K562 (cell line): ENCODE results near the gene GRIPAP1. TPM values are rescaled to one million over a fixed set of nuclear protein-coding genes. Genes with fewer than 3 reads are reported as not detected.

Experiments used
- CBX5 ChIP-seq: IDR thresholded peaks from 2 replicates; pipeline ENCODE4 v1.6.1; 2014; ENCODE audit warnings: low read depth, borderline replicate concordance
- CCNT2 ChIP-seq: IDR thresholded peaks from 2 replicates; pipeline ENCODE4 v1.6.1; 2011; ENCODE audit warnings: borderline replicate concordance, low read depth, mild to moderate bottlenecking, moderate library complexity, mixed read lengths, low read length; ENCODE audit not compliant: insufficient read length; ENCODE audit errors: extremely low read depth
- DPF2 ChIP-seq: fragments of 450-650 bp; IDR thresholded peaks from 2 replicates; pipeline ENCODE4 v1.6.1; 2016
- GATAD2A ChIP-seq: fragments of 450-650 bp; IDR thresholded peaks from 2 replicates; pipeline ENCODE4 v1.6.1; 2017
- HDAC3 ChIP-seq: fragments of 450-650 bp; IDR thresholded peaks from 2 replicates; pipeline ENCODE4 v1.6.1; 2018; ENCODE audit warnings: borderline replicate concordance, mild to moderate bottlenecking, moderate library complexity; ENCODE audit not compliant: partially characterized antibody
- KLF16 ChIP-seq: IDR thresholded peaks from 2 replicates; pipeline ENCODE4 v1.6.1; 2016; ENCODE audit warnings: antibody characterized with exemption
- MIER1 ChIP-seq: fragments of 450-650 bp; IDR thresholded peaks from 2 replicates; pipeline ENCODE4 v1.6.1; 2016; ENCODE audit warnings: antibody characterized with exemption, mild to moderate bottlenecking, low read depth
- NFIC ChIP-seq: fragments of 450-650 bp; IDR thresholded peaks from 2 replicates; pipeline ENCODE4 v1.6.1; 2017; ENCODE audit warnings: mild to moderate bottlenecking, inconsistent platforms
- POLR2AphosphoS2 ChIP-seq: IDR thresholded peaks from 2 replicates; pipeline ENCODE4 v1.6.1; 2012; ENCODE audit warnings: low read length, improper control_type of control experiment
- RBM17 ChIP-seq: fragments of 200-400 bp; formaldehyde crosslinking; IDR thresholded peaks from 2 replicates; pipeline ENCODE4 v1.6.1; 2017; ENCODE audit warnings: low read depth, mild to moderate bottlenecking, low read length, borderline replicate concordance
- XRCC3 ChIP-seq: fragments of 450-650 bp; IDR thresholded peaks from 2 replicates; pipeline ENCODE4 v1.6.1; 2017; ENCODE audit warnings: mild to moderate bottlenecking, moderate library complexity
- ZNF146 ChIP-seq: IDR thresholded peaks from one replicate; pipeline ENCODE4 v1.6.1; 2018; ENCODE audit warnings: missing compliant biosample characterization; ENCODE audit not compliant: unreplicated experiment
- ZNF184 ChIP-seq: sonication (generic); formaldehyde crosslinking; IDR thresholded peaks from 2 replicates; pipeline ENCODE4 v1.5.0; 2020; ENCODE audit warnings: missing genetic modification reagents
- polyA plus RNA-seq, 8 experiments: library from polyadenylated mRNA; depleted of rRNA in 4 of 8; stranded (reverse) in 5 of 8; unstranded in 3 of 8; fragments of >200 nt; fragmentation: Nextera tagmentation in 2 of 8; fragmentation: Illumina TruSeq in 1 of 8; extraction: Ambion mirVana in 2 of 8; extraction: Trizol in 1 of 8; gene quantifications; 2 replicates each; pipeline versions ENCODE4 v1.2.1 to v1.2.3, GENCODE V29; 2011 to 2014; ENCODE audit warnings: inconsistent platforms in 1 of 8, missing spikeins in 1 of 8
- total RNA-seq, 7 experiments: library from RNA; depleted of rRNA in 6 of 7; stranded (reverse); fragments of >200 nt in 6 of 7; fragmentation: Illumina TruSeq in 2 of 7; extraction: Trizol in 2 of 7; gene quantifications; 2 replicates each; pipeline versions ENCODE4 v1.2.1 to v1.2.3, GENCODE V29; 2011 to 2021; ENCODE audit warnings: low replicate concordance in 1 of 7
- TF ChIP-seq, protein P1 (sequence below), 2 experiments: IDR thresholded peaks; 2 replicates each; pipeline ENCODE4 v1.6.1; 2011; ENCODE audit warnings: borderline replicate concordance in 1 of 2, control low read depth in 1 of 2, low read depth in 1 of 2, low read length in 1 of 2, mild to moderate bottlenecking in 1 of 2, mixed read lengths in 1 of 2, moderate library complexity in 1 of 2; ENCODE audit not compliant: insufficient read depth in 1 of 2, insufficient read length in 1 of 2, poor library complexity in 1 of 2, severe bottlenecking in 1 of 2; ENCODE audit errors: extremely low read depth in 1 of 2
- TF ChIP-seq, protein P2 (sequence below): fragments of 450-650 bp; IDR thresholded peaks from 2 replicates; pipeline ENCODE4 v1.6.1; 2017; ENCODE audit warnings: antibody characterized with exemption, mild to moderate bottlenecking
- TF ChIP-seq, protein P3 (sequence below), 3 experiments: IDR thresholded peaks in 2 of 3; conservative IDR thresholded peaks in 1 of 3; 2 replicates each; pipeline ENCODE4 v1.5.1; 2011 to 2012; ENCODE audit warnings: low read length in 3 of 3, mild to moderate bottlenecking in 3 of 3, control low read depth in 2 of 3, improper control_type of control experiment in 1 of 3, inconsistent platforms in 1 of 3, low read depth in 1 of 3, mixed read lengths in 1 of 3, moderate library complexity in 1 of 3; ENCODE audit not compliant: insufficient read depth in 2 of 3
- TF ChIP-seq, protein P4 (sequence below), 2 experiments: fragments of 150-350 bp in 1 of 2; IDR thresholded peaks; 2 replicates each; pipeline ENCODE4 v1.6.1; 2012 to 2016; ENCODE audit warnings: low read depth in 2 of 2, low read length in 2 of 2, mild to moderate bottlenecking in 1 of 2, moderate library complexity in 1 of 2

The GRIPAP1 gene
- total and polyA plus RNA-seq, 9 of the 15 experiments (the other 6 are each of a cell fraction or from before 2014, with no cell fraction given): 4.1 to 41.6 (median 24.0) TPM

DNA sequence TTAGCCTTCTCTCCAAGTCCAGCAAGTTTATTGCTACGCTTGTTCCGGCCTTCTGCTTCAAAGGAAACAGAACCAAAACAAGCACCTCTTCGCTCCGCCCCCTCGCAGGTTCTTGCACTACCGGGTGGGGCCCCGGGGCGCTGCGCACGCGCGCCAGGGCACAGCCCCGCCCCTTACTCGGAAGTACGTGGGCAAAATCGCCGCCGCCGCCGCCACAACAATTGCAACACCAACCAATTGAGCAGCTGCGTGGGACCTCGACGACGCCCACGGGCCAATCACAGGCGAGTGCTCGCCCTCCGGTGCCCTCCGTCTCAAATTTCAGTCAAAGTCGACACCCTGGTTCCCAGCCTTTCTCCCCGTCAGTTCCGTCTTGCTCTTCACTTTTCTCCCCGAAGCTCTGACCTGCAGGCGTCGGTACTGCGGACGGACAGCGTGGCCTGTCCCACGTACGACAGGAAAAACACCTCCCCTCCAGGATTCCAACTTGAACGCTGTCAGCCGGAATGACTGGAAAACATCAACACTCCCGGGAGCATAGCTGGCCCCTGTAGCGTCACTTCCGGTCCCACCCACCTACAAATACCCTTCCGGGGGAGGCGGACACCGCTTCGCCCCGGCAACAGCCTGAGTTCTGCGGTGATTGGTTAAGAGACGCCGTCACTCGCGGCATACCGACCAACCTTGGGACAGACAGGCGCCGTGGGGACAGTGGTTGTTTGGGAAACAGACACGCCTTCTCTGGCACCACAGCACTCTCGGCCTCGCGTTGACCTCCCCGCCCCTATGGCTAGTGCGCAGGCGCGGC lies 44.0 kb downstream of the GRIPAP1 start (continued):
- no peak for TF ChIP-seq CCNT2
- TF ChIP-seq, protein P1, sequence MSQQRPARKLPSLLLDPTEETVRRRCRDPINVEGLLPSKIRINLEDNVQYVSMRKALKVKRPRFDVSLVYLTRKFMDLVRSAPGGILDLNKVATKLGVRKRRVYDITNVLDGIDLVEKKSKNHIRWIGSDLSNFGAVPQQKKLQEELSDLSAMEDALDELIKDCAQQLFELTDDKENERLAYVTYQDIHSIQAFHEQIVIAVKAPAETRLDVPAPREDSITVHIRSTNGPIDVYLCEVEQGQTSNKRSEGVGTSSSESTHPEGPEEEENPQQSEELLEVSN (IDR thresholded peaks at IDR 0.05; ENCODE audit: borderline replicate concordance in 1 of 2, extremely low read depth in 1 of 2, insufficient read depth in 1 of 2, insufficient read length in 1 of 2, low read depth in 1 of 2, low read length in 1 of 2, poor library complexity in 1 of 2, severe bottlenecking in 1 of 2): peak in 1 of 2 experiments; percentile 61
- TF ChIP-seq, protein P2, sequence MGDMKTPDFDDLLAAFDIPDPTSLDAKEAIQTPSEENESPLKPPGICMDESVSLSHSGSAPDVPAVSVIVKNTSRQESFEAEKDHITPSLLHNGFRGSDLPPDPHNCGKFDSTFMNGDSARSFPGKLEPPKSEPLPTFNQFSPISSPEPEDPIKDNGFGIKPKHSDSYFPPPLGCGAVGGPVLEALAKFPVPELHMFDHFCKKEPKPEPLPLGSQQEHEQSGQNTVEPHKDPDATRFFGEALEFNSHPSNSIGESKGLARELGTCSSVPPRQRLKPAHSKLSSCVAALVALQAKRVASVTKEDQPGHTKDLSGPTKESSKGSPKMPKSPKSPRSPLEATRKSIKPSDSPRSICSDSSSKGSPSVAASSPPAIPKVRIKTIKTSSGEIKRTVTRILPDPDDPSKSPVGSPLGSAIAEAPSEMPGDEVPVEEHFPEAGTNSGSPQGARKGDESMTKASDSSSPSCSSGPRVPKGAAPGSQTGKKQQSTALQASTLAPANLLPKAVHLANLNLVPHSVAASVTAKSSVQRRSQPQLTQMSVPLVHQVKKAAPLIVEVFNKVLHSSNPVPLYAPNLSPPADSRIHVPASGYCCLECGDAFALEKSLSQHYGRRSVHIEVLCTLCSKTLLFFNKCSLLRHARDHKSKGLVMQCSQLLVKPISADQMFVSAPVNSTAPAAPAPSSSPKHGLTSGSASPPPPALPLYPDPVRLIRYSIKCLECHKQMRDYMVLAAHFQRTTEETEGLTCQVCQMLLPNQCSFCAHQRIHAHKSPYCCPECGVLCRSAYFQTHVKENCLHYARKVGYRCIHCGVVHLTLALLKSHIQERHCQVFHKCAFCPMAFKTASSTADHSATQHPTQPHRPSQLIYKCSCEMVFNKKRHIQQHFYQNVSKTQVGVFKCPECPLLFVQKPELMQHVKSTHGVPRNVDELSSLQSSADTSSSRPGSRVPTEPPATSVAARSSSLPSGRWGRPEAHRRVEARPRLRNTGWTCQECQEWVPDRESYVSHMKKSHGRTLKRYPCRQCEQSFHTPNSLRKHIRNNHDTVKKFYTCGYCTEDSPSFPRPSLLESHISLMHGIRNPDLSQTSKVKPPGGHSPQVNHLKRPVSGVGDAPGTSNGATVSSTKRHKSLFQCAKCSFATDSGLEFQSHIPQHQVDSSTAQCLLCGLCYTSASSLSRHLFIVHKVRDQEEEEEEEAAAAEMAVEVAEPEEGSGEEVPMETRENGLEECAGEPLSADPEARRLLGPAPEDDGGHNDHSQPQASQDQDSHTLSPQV: no peak
- no peak for TF ChIP-seq GATAD2A
- no peak for TF ChIP-seq KLF16
- no peak for TF ChIP-seq XRCC3
- peak; percentile 58 for TF ChIP-seq NFIC
- TF ChIP-seq, protein P3, sequence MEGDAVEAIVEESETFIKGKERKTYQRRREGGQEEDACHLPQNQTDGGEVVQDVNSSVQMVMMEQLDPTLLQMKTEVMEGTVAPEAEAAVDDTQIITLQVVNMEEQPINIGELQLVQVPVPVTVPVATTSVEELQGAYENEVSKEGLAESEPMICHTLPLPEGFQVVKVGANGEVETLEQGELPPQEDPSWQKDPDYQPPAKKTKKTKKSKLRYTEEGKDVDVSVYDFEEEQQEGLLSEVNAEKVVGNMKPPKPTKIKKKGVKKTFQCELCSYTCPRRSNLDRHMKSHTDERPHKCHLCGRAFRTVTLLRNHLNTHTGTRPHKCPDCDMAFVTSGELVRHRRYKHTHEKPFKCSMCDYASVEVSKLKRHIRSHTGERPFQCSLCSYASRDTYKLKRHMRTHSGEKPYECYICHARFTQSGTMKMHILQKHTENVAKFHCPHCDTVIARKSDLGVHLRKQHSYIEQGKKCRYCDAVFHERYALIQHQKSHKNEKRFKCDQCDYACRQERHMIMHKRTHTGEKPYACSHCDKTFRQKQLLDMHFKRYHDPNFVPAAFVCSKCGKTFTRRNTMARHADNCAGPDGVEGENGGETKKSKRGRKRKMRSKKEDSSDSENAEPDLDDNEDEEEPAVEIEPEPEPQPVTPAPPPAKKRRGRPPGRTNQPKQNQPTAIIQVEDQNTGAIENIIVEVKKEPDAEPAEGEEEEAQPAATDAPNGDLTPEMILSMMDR (IDR thresholded peaks at IDR 0.05 in 2 of 3, conservative IDR thresholded peaks at IDR 0.05 in 1 of 3; ENCODE audit: insufficient read depth in 2 of 3, low read depth in 1 of 3, low read length in 3 of 3): no peak
- TF ChIP-seq POLR2AphosphoS2: no peak
- TF ChIP-seq, protein P4, sequence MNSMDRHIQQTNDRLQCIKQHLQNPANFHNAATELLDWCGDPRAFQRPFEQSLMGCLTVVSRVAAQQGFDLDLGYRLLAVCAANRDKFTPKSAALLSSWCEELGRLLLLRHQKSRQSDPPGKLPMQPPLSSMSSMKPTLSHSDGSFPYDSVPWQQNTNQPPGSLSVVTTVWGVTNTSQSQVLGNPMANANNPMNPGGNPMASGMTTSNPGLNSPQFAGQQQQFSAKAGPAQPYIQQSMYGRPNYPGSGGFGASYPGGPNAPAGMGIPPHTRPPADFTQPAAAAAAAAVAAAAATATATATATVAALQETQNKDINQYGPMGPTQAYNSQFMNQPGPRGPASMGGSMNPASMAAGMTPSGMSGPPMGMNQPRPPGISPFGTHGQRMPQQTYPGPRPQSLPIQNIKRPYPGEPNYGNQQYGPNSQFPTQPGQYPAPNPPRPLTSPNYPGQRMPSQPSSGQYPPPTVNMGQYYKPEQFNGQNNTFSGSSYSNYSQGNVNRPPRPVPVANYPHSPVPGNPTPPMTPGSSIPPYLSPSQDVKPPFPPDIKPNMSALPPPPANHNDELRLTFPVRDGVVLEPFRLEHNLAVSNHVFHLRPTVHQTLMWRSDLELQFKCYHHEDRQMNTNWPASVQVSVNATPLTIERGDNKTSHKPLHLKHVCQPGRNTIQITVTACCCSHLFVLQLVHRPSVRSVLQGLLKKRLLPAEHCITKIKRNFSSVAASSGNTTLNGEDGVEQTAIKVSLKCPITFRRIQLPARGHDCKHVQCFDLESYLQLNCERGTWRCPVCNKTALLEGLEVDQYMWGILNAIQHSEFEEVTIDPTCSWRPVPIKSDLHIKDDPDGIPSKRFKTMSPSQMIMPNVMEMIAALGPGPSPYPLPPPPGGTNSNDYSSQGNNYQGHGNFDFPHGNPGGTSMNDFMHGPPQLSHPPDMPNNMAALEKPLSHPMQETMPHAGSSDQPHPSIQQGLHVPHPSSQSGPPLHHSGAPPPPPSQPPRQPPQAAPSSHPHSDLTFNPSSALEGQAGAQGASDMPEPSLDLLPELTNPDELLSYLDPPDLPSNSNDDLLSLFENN (IDR thresholded peaks at IDR 0.05; ENCODE audit: low read depth in 2 of 2, low read length in 2 of 2): no peak
- TF ChIP-seq MIER1: no peak
- no peak for TF ChIP-seq ZNF146 (CRISPR knock-in tag)
- no peak for TF ChIP-seq ZNF184 (CRISPR knock-in tag)
- TF ChIP-seq CBX5: no peak
- 0 out of 2 replicates have a peak, but pooled peaks have one; percentile 32 for TF ChIP-seq DPF2
- TF ChIP-seq RBM17: no peak
- TF ChIP-seq HDAC3: no peak
